IPS-NIHi7 (cell line): Measurements from ENCODE around the gene ATP11A.
"Not testable (repeated sequence)": the region's sequence is repeated elsewhere in the genome, so short reads cannot be mapped to it uniquely, and the experiment has no call there.

Source experiments
- DNase-seq: peaks from one replicate; pipeline ENCODE4 v3.0.0; 2012; ENCODE audit warnings: mixed read lengths; ENCODE audit errors: extremely low spot score

The ATP11A gene

GRCh38 chr13:112795277-112795676 lies 105.4 kb downstream of the ATP11A start:
- DNase-seq, result no peak

GRCh38 chr13:112796190-112796915 lies 106.5 kb downstream of the ATP11A start:
- DNase-seq, result no peak

- DNase-seq, result no peak
Observed at GRCh38 chr13:112799394-112799793, 109.6 kb downstream of the ATP11A start.

- DNase-seq, result no peak
Observed at GRCh38 chr13:112800057-112800456, 110.2 kb downstream of the ATP11A start.

GRCh38 chr13:112800807-112801206 lies 111.0 kb downstream of the ATP11A start:
- not testable (repeated sequence) for DNase-seq

- DNase-seq, result no peak
Observed at GRCh38 chr13:112802802-112803195, 113.0 kb downstream of the ATP11A start.

- no peak for DNase-seq
Observed at GRCh38 chr13:112803422-112803821, 113.6 kb downstream of the ATP11A start.

- DNase-seq, result no peak
Observed at GRCh38 chr13:112804374-112804773, 114.5 kb downstream of the ATP11A start.

- DNase-seq, result no peak
Observed at GRCh38 chr13:112806739-112807652, 117.2 kb downstream of the ATP11A start.

- DNase-seq, result no peak
Observed at GRCh38 chr13:112807653-112808376, 118.0 kb downstream of the ATP11A start.

- no peak for DNase-seq
Observed at GRCh38 chr13:112808377-112809140, 118.7 kb downstream of the ATP11A start.

- no peak for DNase-seq
Observed at GRCh38 chr13:112809332-112810315, 119.8 kb downstream of the ATP11A start.

- DNase-seq, result no peak
Observed at GRCh38 chr13:112810608-112811007, 120.8 kb downstream of the ATP11A start.

- no peak for DNase-seq
Observed at GRCh38 chr13:112812306-112813055, 122.6 kb downstream of the ATP11A start.

- no peak for DNase-seq
Observed at GRCh38 chr13:112813552-112813951, 123.7 kb downstream of the ATP11A start.

GRCh38 chr13:112814905-112815585 lies 125.2 kb downstream of the ATP11A start:
- DNase-seq, result no peak

- no peak for DNase-seq
Observed at GRCh38 chr13:112815871-112816270, 126.0 kb downstream of the ATP11A start.

GRCh38 chr13:112818040-112818697 lies 128.3 kb downstream of the ATP11A start:
- DNase-seq, result no peak
